GM12875 (cell line): Measurements from ENCODE around the gene RFX7.

Source experiments
- H3K4me3 ChIP-seq: one replicate; pipeline ENCODE4 v1.5.1; 2011; ENCODE audit warnings: low read depth, low read length, control low read depth
- CTCF ChIP-seq: IDR thresholded peaks from 2 replicates; pipeline ENCODE4 v1.5.1; 2011; ENCODE audit warnings: low read depth, mild to moderate bottlenecking, control low read depth, inconsistent platforms, low read length, moderate library complexity, borderline replicate concordance; ENCODE audit not compliant: insufficient read depth

Gene RFX7

GRCh38 chr15:56095406-56095805 lies 148.3 kb downstream of the RFX7 start:
- H3K4me3 ChIP-seq: no peak overlapping the region

GRCh38 chr15:56094171-56094570 lies 149.5 kb downstream of the RFX7 start:
- no peak overlapping the region for H3K4me3 ChIP-seq
- TF ChIP-seq CTCF: no peak

More at GRCh38 chr15:56095406-56095805, 148.3 kb downstream of the RFX7 start:
- TF ChIP-seq CTCF: no peak

- no peak for TF ChIP-seq CTCF
- no peak overlapping the region for H3K4me3 ChIP-seq
These were observed 155.3 kb downstream of the RFX7 start for GRCh38 chr15:56088389-56088788.

- TF ChIP-seq CTCF: no peak
- no peak overlapping the region for H3K4me3 ChIP-seq
These were observed 157.1 kb downstream of the RFX7 start for GRCh38 chr15:56086566-56086965.

GRCh38 chr15:56082263-56082761 lies 161.4 kb downstream of the RFX7 start:
- H3K4me3 ChIP-seq: no peak overlapping the region
- TF ChIP-seq CTCF: no peak

- no peak overlapping the region for H3K4me3 ChIP-seq
- TF ChIP-seq CTCF: no peak
These were observed 166.6 kb downstream of the RFX7 start for GRCh38 chr15:56077081-56077480.

- TF ChIP-seq CTCF: no peak
- H3K4me3 ChIP-seq: no peak overlapping the region
These were observed 167.0 kb downstream of the RFX7 start for GRCh38 chr15:56076640-56077039.
